SK-N-SH treated with all-trans-retinoic acid at 6 μM for 48 hours (cell line): ENCODE data around the gene CNN1.

Experiments used
- ATAC-seq: fragments of 200-7000 bp; cut with Tn5 transposase; 3 replicates; pipeline ENCODE4 v1.9.1; 2020; ENCODE audit warnings: mild to moderate bottlenecking, moderate library complexity
- ARNTL ChIP-seq: fragments of 450-650 bp; formaldehyde crosslinking; IDR thresholded peaks from 2 replicates; pipeline ENCODE4 v1.5.0; 2020; ENCODE audit warnings: low read depth, mild to moderate bottlenecking, moderate library complexity, borderline replicate concordance
- ESRRG ChIP-seq: fragments of 250-450 bp; sonication (Bioruptor Pico); IDR thresholded peaks from 2 replicates; pipeline ENCODE4 v1.6.1; 2021; ENCODE audit warnings: mild to moderate bottlenecking
- GLIS3 ChIP-seq: fragments of 250-450 bp; sonication (Bioruptor Pico); IDR thresholded peaks from 2 replicates; pipeline ENCODE4 v1.5.0; 2020; ENCODE audit warnings: mild to moderate bottlenecking, moderate library complexity
- OSR1 ChIP-seq: fragments of 250-450 bp; sonication (Bioruptor Pico); IDR thresholded peaks from 2 replicates; pipeline ENCODE4 v1.8.0; 2022; ENCODE audit warnings: moderate library complexity, mild to moderate bottlenecking, inconsistent platforms
- PPARA ChIP-seq: fragments of 250-450 bp; sonication (Bioruptor Pico); IDR thresholded peaks from 2 replicates; pipeline ENCODE4 v1.5.0; 2020; ENCODE audit warnings: mild to moderate bottlenecking, borderline replicate concordance
- SNAI2 ChIP-seq: fragments of 250-450 bp; sonication (Bioruptor Pico); IDR thresholded peaks from 2 replicates; pipeline ENCODE4 v1.5.0; 2020; ENCODE audit warnings: mild to moderate bottlenecking, moderate library complexity
- TCF4 ChIP-seq: fragments of 250-450 bp; sonication (Bioruptor Pico); IDR thresholded peaks from 2 replicates; pipeline ENCODE4 v1.8.0; 2021; ENCODE audit warnings: mild to moderate bottlenecking, moderate library complexity, borderline replicate concordance
- TOX ChIP-seq: fragments of 250-450 bp; sonication (Bioruptor Pico); IDR thresholded peaks from 2 replicates; pipeline ENCODE4 v1.8.0; 2021; ENCODE audit warnings: mild to moderate bottlenecking, moderate library complexity, borderline replicate concordance
- ZC3H10 ChIP-seq: fragments of 250-450 bp; sonication (Bioruptor Pico); IDR thresholded peaks from 2 replicates; pipeline ENCODE4 v1.5.1; 2021; ENCODE audit warnings: mild to moderate bottlenecking, moderate library complexity
- ZFP3 ChIP-seq: fragments of 250-450 bp; sonication (Bioruptor Pico); IDR thresholded peaks from 2 replicates; pipeline ENCODE4 v1.5.0; 2020; ENCODE audit warnings: mild to moderate bottlenecking, moderate library complexity
- ZNF565 ChIP-seq: fragments of 450-650 bp; formaldehyde crosslinking; conservative IDR thresholded peaks from 2 replicates; pipeline ENCODE4 v1.5.0; 2020; ENCODE audit warnings: low read depth, mild to moderate bottlenecking, moderate library complexity
- ZNF70 ChIP-seq: fragments of 450-650 bp; formaldehyde crosslinking; IDR thresholded peaks from 2 replicates; pipeline ENCODE4 v1.5.0; 2020; ENCODE audit warnings: mild to moderate bottlenecking, moderate library complexity
- TF ChIP-seq, protein P1 (sequence below): fragments of 250-450 bp; sonication (Bioruptor Pico); IDR thresholded peaks from 2 replicates; pipeline ENCODE4 v1.5.0; 2020; ENCODE audit warnings: mild to moderate bottlenecking, moderate library complexity
- TF ChIP-seq, protein P2 (sequence below): fragments of 250-450 bp; sonication (Bioruptor Pico); IDR thresholded peaks from 2 replicates; pipeline ENCODE4 v1.8.0; 2021; ENCODE audit warnings: low read depth, mild to moderate bottlenecking, moderate library complexity, borderline replicate concordance
- TF ChIP-seq, protein P3 (sequence below): fragments of 250-450 bp; sonication (Bioruptor Pico); IDR thresholded peaks from 2 replicates; pipeline ENCODE4 v1.5.1; 2020; ENCODE audit warnings: low read depth, mild to moderate bottlenecking, moderate library complexity
- TF ChIP-seq, protein P4 (sequence below): fragments of 250-450 bp; sonication (Bioruptor Pico); IDR thresholded peaks from 2 replicates; pipeline ENCODE4 v1.8.0; 2020; ENCODE audit warnings: mild to moderate bottlenecking, moderate library complexity, borderline replicate concordance

CNN1 gene

DNA sequence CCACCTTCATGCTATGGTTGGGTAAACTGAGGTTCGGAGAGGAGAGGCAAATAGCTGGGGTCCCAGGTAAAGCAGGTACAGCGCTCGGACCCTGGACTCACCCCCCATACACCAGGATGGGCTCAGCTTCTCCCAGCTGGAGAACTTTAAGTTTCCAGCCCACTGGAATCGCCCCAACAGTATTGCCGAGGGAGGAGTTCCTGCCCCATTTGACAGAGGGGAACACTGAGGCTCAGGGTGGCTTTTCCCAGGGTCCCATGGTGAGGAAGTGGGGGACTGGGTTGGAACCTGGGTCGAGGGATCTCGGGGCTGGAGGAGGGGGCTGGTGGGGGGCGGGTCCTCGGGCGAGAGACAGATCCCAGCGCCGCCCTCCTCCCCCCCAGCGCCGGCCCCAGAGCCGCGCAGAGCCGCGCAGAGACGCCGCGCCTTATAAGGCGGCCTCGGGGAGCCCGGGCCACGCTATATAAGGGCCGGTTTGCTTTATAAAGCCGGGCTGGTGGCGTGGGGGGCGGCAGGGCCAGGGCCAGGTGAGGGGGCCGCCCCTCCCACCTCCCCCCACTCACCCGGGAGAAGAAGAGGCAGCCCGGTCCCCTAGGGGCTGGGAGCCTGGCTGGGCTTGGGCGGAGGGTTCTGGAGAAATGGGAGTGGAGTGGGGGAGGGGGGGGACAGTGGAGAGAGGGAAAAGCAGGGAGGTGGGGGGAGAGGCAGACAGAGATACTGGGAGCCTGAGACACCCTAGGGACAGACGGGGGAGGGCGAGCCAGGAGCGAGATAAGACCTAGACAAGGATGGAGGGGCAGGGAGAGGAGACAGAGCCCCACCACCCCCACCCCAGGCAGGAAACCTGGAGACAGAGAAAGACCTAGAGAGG, 1.1 kb downstream of the CNN1 start:
- peak; percentile 51 for ATAC-seq
- TF ChIP-seq, protein P1, sequence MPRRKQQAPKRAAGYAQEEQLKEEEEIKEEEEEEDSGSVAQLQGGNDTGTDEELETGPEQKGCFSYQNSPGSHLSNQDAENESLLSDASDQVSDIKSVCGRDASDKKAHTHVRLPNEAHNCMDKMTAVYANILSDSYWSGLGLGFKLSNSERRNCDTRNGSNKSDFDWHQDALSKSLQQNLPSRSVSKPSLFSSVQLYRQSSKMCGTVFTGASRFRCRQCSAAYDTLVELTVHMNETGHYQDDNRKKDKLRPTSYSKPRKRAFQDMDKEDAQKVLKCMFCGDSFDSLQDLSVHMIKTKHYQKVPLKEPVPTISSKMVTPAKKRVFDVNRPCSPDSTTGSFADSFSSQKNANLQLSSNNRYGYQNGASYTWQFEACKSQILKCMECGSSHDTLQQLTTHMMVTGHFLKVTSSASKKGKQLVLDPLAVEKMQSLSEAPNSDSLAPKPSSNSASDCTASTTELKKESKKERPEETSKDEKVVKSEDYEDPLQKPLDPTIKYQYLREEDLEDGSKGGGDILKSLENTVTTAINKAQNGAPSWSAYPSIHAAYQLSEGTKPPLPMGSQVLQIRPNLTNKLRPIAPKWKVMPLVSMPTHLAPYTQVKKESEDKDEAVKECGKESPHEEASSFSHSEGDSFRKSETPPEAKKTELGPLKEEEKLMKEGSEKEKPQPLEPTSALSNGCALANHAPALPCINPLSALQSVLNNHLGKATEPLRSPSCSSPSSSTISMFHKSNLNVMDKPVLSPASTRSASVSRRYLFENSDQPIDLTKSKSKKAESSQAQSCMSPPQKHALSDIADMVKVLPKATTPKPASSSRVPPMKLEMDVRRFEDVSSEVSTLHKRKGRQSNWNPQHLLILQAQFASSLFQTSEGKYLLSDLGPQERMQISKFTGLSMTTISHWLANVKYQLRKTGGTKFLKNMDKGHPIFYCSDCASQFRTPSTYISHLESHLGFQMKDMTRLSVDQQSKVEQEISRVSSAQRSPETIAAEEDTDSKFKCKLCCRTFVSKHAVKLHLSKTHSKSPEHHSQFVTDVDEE: no peak
- TF ChIP-seq PPARA (CRISPR knock-in tag) (no peak), ZC3H10 (CRISPR knock-in tag) (no peak), TCF4 (CRISPR knock-in tag) (no peak), ZNF70 (CRISPR knock-in tag) (no peak), ARNTL (CRISPR knock-in tag) (no peak), ZFP3 (CRISPR knock-in tag) (no peak), GLIS3 (CRISPR knock-in tag) (no peak)
- TF ChIP-seq, protein P2, sequence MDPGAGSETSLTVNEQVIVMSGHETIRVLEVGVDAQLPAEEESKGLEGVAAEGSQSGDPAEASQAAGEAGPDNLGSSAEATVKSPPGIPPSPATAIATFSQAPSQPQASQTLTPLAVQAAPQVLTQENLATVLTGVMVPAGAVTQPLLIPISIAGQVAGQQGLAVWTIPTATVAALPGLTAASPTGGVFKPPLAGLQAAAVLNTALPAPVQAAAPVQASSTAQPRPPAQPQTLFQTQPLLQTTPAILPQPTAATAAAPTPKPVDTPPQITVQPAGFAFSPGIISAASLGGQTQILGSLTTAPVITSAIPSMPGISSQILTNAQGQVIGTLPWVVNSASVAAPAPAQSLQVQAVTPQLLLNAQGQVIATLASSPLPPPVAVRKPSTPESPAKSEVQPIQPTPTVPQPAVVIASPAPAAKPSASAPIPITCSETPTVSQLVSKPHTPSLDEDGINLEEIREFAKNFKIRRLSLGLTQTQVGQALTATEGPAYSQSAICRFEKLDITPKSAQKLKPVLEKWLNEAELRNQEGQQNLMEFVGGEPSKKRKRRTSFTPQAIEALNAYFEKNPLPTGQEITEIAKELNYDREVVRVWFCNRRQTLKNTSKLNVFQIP (CRISPR knock-in tag): no peak
- TF ChIP-seq, protein P3, sequence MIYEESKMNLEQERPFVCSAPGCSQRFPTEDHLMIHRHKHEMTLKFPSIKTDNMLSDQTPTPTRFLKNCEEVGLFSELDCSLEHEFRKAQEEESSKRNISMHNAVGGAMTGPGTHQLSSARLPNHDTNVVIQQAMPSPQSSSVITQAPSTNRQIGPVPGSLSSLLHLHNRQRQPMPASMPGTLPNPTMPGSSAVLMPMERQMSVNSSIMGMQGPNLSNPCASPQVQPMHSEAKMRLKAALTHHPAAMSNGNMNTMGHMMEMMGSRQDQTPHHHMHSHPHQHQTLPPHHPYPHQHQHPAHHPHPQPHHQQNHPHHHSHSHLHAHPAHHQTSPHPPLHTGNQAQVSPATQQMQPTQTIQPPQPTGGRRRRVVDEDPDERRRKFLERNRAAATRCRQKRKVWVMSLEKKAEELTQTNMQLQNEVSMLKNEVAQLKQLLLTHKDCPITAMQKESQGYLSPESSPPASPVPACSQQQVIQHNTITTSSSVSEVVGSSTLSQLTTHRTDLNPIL (CRISPR knock-in tag): no peak
- TF ChIP-seq, protein P4, sequence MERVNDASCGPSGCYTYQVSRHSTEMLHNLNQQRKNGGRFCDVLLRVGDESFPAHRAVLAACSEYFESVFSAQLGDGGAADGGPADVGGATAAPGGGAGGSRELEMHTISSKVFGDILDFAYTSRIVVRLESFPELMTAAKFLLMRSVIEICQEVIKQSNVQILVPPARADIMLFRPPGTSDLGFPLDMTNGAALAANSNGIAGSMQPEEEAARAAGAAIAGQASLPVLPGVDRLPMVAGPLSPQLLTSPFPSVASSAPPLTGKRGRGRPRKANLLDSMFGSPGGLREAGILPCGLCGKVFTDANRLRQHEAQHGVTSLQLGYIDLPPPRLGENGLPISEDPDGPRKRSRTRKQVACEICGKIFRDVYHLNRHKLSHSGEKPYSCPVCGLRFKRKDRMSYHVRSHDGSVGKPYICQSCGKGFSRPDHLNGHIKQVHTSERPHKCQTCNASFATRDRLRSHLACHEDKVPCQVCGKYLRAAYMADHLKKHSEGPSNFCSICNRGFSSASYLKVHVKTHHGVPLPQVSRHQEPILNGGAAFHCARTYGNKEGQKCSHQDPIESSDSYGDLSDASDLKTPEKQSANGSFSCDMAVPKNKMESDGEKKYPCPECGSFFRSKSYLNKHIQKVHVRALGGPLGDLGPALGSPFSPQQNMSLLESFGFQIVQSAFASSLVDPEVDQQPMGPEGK (CRISPR knock-in tag): no peak

DNA sequence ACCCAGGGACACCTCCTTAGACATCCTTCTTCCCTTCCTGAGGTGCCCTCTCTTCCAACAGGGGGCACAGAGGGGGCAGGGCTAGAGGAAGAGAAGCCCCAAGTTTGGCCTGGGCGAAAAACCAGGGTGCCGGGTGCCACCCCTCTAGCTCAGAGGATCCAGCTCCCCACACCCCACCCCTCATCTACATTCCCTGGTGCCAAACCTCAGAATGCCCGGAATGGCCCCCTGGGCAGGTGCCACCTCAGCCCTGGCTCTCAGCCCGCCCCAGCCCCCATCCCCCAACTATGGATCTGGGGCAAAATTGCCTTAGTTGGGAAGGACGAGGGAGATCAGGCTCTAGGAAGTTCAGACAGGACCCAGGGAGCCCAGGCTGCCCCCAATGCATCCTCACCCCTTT, 2.0 kb downstream of the CNN1 start:
- TF ChIP-seq ESRRG (CRISPR knock-in tag): no peak
- TF ChIP-seq, protein P4 (CRISPR knock-in tag): no peak
- TF ChIP-seq, protein P2 (CRISPR knock-in tag): no peak
- TF ChIP-seq SNAI2 (CRISPR knock-in tag): no peak
- no peak for TF ChIP-seq TOX (CRISPR knock-in tag)
- TF ChIP-seq OSR1 (CRISPR knock-in tag): no peak
- TF ChIP-seq, protein P1: no peak
- TF ChIP-seq PPARA (CRISPR knock-in tag): no peak
- no peak for TF ChIP-seq ZNF565 (CRISPR knock-in tag)
- TF ChIP-seq GLIS3 (CRISPR knock-in tag): no peak
- TF ChIP-seq, all 23 proteins: peak for 0
- ATAC-seq: no peak
